NCI-H2029 (cell line): ENCODE data around the gene RIN3.
"Not testable (repeated sequence)": the region's sequence is repeated elsewhere in the genome, so short reads cannot be mapped to it uniquely, and the experiment has no call there.

Source experiments
- DNase-seq: peaks from one replicate; lab custom pipeline; 2025; lab: John Stamatoyannopoulos, UW

The RIN3 gene

GRCh38 chr14:92531106-92531873 is 17.7 kb downstream of the RIN3 start:
- no peak for DNase-seq

GRCh38 chr14:92532490-92533163 is 19.0 kb downstream of the RIN3 start:
- no peak for DNase-seq

GRCh38 chr14:92534932-92535643 is 21.5 kb downstream of the RIN3 start:
- no peak for DNase-seq

- DNase-seq = not testable (repeated sequence)
These were observed 22.6 kb downstream of the RIN3 start for GRCh38 chr14:92536231-92536630.

- no peak for DNase-seq
These were observed 24.9 kb downstream of the RIN3 start for GRCh38 chr14:92538412-92538985.

GRCh38 chr14:92539419-92539818 is 25.8 kb downstream of the RIN3 start:
- DNase-seq = no peak

- no peak for DNase-seq
These were observed 26.3 kb downstream of the RIN3 start for GRCh38 chr14:92539875-92540274.

GRCh38 chr14:92540472-92541048 is 27.0 kb downstream of the RIN3 start:
- peak; percentile 54 for DNase-seq

- DNase-seq = peak; percentile 26
These were observed 29.4 kb downstream of the RIN3 start for GRCh38 chr14:92542766-92543554.

- peak; percentile 8 for DNase-seq
These were observed 30.6 kb downstream of the RIN3 start for GRCh38 chr14:92544051-92544720.

- peak; percentile 6 for DNase-seq
These were observed 32.9 kb downstream of the RIN3 start for GRCh38 chr14:92546347-92547053.

- DNase-seq = no peak
These were observed 35.7 kb downstream of the RIN3 start for GRCh38 chr14:92549105-92549858.

- DNase-seq = no peak
These were observed 36.3 kb downstream of the RIN3 start for GRCh38 chr14:92549859-92550230.

- no peak for DNase-seq
These were observed 37.7 kb downstream of the RIN3 start for GRCh38 chr14:92551044-92551841.

- no peak for DNase-seq
These were observed 38.5 kb downstream of the RIN3 start for GRCh38 chr14:92552066-92552465.

- no peak for DNase-seq
These were observed 39.9 kb downstream of the RIN3 start for GRCh38 chr14:92553438-92553837.

- no peak for DNase-seq
These were observed 42.0 kb downstream of the RIN3 start for GRCh38 chr14:92555465-92556111.

- DNase-seq = no peak
These were observed 42.7 kb downstream of the RIN3 start for GRCh38 chr14:92556255-92556741.
